HG03060 (cell line): ENCODE results near the gene NRG3.

Experiments
- ATAC-seq: cut with Tn5 transposase; IDR thresholded peaks from one replicate; pipeline ENCODE4 v1.9.1; 2021; ENCODE audit warnings: low read depth, moderate number of reproducible peaks; ENCODE audit not compliant: unreplicated experiment

Gene NRG3

GRCh38 chr10:82742898-82743297 lies 867.9 kb downstream of the NRG3 start:
- ATAC-seq: no peak

GRCh38 chr10:82750538-82750937 lies 875.5 kb downstream of the NRG3 start:
- no peak for ATAC-seq

GRCh38 chr10:82757397-82757796 lies 882.4 kb downstream of the NRG3 start:
- ATAC-seq: no peak

GRCh38 chr10:82757901-82758300 lies 882.9 kb downstream of the NRG3 start:
- ATAC-seq: no peak

GRCh38 chr10:82759050-82759449 lies 884.1 kb downstream of the NRG3 start:
- no peak for ATAC-seq

- no peak for ATAC-seq
These were observed 887.6 kb downstream of the NRG3 start for GRCh38 chr10:82762641-82763040.

- no peak for ATAC-seq
These were observed 893.0 kb downstream of the NRG3 start for GRCh38 chr10:82768040-82768439.

GRCh38 chr10:82778908-82779307 lies 903.9 kb downstream of the NRG3 start:
- no peak for ATAC-seq

- no peak for ATAC-seq
These were observed 921.5 kb downstream of the NRG3 start for GRCh38 chr10:82796510-82796909.

- no peak for ATAC-seq
These were observed 926.3 kb downstream of the NRG3 start for GRCh38 chr10:82801289-82801688.

- no peak for ATAC-seq
These were observed 936.6 kb downstream of the NRG3 start for GRCh38 chr10:82811621-82812020.

- ATAC-seq: no peak
These were observed 938.9 kb downstream of the NRG3 start for GRCh38 chr10:82813856-82814255.

- no peak for ATAC-seq
These were observed 939.6 kb downstream of the NRG3 start for GRCh38 chr10:82814635-82815034.

GRCh38 chr10:82815680-82816079 lies 940.7 kb downstream of the NRG3 start:
- ATAC-seq: no peak

GRCh38 chr10:82817676-82818422 lies 942.9 kb downstream of the NRG3 start:
- no peak for ATAC-seq

GRCh38 chr10:82821043-82821442 lies 946.0 kb downstream of the NRG3 start:
- ATAC-seq: no peak

- ATAC-seq: no peak
These were observed 951.1 kb downstream of the NRG3 start for GRCh38 chr10:82826132-82826531.

- no peak for ATAC-seq
These were observed 952.9 kb downstream of the NRG3 start for GRCh38 chr10:82827901-82828300.

- no peak for ATAC-seq
These were observed 972.2 kb downstream of the NRG3 start for GRCh38 chr10:82847242-82847641.

GRCh38 chr10:82850191-82850590 lies 975.2 kb downstream of the NRG3 start:
- ATAC-seq: no peak

GRCh38 chr10:82856957-82857613 lies 982.1 kb downstream of the NRG3 start:
- ATAC-seq: no peak

- no peak for ATAC-seq
These were observed 986.9 kb downstream of the NRG3 start for GRCh38 chr10:82861889-82862288.
